Activated effector memory CD4-positive, alpha-beta T cell treated with Interleukin-2 at 50 U/mL for 16 hours (primary cell): ENCODE results near the gene PITPNC1.
"Not testable (repeated sequence)": the region's sequence is repeated elsewhere in the genome, so short reads cannot be mapped to it uniquely, and the experiment has no call there.

Experiments
- DNase-seq: peaks from one replicate; pipeline ENCODE4 v3.0.0-alpha.2; 2020

Gene PITPNC1

DNA sequence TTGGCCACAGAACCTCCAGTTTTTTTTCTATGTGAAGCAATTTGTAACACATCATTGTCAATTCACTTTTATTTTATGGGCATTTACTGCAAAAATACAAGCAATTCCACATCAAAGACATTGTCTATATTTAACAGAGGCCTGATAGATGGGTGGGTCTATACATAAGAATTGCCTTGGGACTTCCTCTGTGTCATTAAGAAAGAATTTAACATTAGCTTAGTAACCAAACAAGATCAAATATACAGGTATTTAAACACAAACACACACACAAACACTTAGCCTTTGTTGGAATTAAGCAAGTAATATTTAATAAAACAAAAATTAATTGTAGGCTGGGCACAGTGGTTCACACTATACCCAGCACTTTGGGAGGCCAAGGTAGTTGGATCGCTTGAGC lies 4.3 kb upstream of the PITPNC1 start:
- DNase-seq = no peak

DNA sequence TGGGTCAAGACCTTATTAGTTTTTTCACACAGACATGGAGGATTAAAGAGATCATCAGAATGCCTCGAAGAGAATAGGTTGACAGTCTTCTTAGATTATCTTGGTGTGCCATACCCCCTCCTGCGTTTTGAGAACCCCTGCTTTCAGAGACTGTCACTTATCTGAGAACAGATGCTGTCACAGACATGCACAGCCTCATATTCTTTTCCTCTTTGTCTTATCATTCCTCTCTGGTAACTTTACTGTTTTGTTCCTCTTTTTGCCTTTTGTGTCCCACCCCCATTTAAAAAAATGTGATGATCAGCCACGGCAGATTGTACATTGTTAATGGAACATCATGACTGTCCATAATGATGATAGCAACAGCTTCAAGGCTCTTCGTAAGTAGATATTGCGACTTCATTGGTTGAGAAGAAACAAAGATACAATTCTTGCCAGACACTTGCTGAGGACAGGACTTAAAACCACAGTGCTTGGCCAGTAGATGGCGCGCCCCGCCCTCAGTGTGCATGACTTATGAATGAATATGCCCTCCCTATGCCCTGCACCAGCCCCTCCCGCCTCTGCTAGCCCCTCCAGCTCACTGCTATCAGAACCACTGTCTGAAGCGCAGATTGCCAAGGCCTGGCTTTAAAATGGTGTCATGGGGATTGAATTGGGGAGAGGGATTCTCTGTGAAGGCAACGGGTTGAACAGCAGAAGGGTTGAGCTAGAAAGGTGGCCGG lies 2.6 kb upstream of the PITPNC1 start:
- peak; percentile 76 for DNase-seq

DNA sequence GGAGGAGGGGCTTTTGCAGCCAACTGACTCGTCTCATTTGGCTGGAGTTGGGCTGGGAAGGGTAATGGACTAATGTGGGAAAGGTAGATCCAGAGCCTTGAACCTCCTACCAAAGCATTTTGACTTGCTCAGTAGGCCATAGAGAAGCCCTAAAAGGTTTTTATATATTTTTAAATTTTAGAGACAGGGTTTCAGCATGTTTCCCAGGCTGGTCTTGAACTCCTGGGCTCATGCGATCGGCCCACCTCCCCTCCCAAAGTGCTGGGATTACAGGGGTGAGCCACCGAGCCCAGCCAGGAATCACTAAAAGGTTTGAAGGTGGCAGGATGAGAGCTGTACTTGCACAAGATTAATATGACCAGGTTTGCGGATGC lies 2.0 kb upstream of the PITPNC1 start:
- DNase-seq = no peak

DNA sequence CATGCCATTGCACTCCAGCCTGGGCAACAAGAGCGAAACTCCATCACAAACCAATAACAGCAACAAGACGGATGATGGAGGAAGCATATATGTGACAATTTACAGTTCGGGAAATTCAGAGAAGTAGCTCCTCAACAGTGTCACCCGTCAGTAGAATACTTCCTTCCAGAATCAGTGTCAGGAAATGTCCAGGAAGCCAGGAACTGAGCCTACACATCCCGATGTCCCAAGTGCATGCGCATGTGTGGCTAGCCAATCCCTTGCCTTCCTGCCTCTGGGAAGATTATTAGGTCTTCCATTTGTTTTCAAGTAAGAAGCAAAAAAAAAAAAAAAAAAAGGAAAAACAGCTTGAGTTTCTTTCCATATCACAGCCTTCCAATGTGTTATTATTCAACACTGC lies 1.4 kb upstream of the PITPNC1 start:
- no peak for DNase-seq

DNA sequence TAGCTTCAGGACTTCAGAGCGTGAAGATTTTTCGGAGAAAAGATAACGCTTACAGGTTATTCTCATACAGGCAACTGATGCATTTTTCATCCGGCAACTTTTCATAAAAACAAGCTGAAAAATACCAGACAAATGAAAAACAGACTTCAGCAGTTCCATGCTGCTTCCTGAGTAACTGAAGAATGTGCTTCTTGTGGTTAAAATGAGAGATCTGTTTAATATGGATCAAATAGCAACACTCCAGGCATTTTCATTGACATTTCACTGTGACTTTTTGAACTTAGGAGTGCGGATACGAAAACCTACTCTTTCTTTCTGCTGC lies 705 bp upstream of the PITPNC1 start:
- DNase-seq = no peak

DNA sequence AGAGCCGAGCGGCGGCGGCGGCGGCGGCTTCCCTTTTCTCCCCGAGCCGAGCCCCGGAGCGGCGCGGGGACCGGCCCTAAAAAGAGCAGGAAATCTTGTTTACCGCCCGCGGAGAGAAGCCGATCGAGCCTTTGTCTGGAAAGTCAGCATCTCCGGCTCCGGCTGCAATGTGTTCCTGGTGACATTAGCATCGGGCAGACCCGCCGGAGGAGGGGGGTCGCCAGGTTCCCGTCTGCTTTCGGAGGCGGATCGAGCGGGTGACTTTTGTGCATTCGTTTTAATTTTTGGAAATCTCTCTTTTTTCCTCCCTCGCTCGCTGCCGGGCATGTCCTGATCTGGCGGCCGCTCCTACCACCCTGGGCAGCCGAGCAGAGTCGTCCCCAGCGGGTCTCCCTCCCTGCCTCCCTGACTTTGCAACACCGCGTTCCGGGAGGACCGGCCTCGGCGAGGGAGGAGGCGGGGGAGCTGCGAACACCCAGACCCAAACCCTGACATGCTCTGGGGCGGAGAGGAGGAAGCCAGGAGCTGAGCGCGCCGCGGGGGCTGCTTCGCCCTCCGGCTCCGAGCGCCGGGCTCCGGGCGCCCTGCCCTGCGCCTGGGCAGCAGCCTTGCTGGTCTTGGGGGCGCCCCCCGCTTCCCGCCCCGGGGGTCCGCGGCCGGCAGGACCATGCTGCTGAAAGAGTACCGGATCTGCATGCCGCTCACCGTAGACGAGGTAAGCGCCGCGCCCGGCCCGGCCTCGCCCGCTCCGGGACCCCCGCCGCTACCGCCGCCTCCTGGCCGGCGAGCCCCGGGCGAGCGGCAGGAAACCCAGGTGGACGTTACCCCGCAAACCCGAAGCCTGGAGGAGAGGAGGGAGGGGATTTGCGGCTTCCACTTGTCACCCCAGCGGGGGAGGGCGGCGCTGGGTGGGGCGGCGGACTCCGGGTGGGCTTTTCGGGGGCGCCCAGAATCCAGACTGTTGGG lies 690 bp downstream of the PITPNC1 start:
- DNase-seq = peak; percentile 45

DNA sequence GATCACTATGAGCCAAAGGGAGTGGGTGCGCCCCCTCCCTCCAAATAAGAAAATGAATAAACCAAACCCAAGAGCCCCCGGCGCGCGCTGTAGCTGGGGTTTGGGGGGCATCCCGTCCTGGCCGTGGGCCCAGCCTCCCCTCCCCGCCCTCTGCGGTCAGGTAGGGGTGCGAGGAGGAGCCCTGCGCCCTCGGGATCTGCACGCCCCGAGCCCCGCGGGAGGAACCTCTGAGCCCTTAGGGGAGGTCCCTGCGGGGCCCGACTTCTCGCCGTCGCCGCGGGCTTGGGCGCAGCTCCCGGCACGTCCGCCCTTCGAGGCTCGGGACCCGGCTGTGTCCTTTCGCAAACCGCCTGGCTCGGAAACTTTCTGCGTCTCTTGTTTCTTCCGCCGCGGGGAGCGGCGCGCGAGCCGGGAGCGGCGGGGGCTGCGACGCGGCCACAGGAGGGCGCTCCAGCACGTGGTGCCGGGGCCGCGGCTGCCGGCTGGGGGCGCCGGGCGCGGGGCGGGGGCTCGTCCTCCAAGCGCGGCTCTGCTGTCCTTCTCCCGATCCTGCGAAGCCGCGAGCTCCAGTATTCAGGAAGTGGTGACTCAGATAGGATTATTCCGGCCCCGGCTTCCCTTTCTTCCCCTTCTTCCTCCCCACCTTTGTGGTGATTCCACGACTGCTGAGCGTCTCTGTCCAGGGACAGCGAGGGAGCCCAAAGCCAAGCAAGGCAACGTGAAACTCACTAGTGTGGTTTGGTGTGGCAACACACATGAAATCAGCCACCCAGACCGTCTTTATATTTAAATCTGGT lies 1.6 kb downstream of the PITPNC1 start:
- DNase-seq = peak; percentile 74

DNA sequence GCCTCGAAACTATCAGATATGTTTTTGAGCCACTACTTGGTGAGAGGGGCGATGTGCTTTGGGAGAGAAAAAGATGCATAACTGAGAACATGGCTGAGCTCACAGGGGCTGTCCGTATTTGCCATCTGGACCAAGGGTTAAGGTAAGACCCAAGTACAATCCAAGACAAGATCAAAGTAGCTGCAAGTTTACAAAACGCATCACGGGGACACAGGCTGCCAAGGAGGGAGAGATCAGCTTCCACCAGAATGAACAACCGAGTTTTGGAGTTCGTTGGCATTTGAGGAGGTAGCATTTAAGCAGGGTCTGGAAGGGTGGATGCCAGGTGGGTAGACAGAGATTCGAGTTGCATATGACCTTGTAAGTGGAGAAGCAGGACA lies 2.2 kb downstream of the PITPNC1 start:
- no peak for DNase-seq

DNA sequence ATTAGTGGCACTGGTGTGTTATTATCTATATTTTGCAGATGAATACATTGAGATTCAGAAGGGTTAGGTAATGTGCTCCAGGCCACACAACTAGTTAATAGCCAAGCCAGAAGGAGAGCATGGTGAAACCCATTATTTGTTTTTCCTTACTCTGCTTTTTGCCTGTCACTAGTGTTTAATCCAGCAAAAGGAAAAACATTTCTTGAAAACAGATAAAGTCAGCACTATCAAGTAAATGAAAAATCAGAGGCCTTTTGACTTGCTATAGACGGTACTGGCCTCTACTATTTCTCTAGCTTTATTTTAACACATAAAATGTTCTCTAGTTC lies 4.8 kb downstream of the PITPNC1 start:
- DNase-seq = no peak

DNA sequence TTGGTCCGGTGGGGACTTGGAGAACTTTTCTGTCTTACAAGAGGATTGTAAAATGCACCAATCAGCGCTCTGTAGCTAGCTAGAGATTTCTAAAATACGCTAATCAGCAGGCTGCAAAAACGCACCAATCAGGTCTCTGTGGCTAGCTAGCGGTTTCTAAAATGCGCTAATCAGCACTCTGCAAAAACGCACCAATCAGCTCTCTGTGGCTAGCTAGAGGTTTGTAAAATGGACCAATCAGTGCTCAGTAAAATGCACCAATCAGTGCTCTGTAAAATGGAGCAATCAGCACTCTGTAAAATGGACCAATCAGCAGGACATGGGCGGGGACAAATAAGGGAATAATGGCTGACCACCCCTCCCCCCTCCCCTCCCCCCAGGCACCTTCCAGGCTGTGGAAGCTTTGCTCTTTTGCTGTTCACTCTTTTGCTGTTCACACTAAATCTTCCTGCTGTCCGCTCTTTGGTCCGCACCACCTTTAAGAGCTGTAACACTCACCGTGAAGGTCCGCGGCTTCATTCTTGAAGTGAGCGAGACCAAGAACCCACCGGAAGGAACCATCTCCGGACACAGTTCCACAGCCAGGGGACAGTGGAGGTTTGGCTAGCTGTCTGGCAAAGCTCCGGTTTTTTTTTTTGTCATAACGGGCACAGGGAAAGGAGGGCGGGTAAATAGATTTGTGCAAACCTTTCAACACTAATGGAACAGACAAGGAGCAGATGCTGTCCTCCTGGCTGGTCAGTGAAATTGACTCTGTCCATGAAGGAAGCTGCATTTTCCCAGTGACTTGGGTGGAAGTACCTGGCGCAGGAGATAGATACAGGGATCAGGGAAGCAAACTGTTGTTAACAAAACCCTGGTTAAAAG lies 8.3 kb downstream of the PITPNC1 start:
- DNase-seq = no peak

DNA sequence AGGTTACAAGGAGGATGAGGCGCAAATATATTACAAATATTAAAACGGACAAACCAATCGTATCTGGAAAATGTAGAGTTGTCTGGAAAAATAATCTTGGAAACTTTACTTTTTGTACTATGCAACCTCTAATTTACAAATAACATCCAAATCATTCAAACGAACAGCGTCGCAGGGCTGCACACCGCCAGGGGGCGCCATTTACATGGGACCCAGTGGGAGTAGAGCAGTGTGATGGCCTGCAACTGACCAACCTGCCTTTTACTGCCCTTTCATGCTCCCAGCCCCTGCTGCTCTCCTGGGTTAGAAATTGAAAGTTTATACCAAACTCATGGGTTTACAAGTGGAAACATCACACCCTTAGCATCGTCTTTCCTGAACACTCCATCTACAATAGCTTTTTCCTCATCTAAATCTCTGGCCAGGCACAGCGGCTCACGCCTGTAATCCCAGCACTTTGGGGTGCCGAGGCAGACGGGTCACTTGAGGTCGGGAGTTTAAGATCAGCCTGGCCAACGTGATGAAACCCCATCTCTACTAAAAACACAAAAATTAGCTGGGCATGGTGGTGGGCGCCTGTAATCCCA lies 10.0 kb downstream of the PITPNC1 start:
- no peak for DNase-seq

DNA sequence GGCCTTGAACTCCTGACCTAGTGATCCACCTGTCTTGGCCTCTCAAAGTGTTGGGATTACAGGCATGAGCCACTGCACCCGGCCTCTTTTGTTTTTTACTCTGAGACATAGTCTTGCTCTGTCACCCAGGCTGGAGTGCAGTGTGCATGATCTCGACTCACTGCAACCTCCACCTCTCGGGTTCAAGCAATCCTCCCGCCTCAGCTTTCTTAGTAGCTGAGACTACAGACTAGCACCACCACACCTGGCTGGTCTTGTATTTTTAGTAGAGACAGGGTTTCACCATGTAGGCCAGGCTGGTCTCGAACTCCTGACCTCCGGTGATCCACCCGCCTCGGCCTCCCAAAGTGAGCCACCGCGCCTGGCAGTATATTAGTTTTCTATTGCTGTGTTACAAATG lies 11.5 kb downstream of the PITPNC1 start:
- DNase-seq = not testable (repeated sequence)

DNA sequence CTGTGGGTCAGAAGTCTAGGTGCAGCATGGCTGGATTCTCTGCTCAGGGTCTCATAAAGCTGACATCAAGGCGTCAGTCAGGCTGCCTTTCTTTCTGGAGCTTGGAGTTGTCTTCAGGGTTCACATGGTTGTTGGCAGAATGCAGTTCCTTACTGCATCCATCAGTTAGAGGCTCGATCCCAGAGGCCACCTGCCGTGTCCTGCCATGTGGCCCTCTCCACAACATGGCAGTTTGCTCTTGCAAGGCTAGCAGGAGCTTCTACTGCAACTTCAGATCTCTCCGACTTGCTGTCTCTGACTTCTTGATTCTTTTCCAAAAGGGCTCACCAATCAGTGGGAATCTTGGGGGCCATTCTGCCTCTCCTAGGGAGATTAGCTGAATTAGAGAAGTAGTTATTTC lies 11.9 kb downstream of the PITPNC1 start:
- DNase-seq = no peak

DNA sequence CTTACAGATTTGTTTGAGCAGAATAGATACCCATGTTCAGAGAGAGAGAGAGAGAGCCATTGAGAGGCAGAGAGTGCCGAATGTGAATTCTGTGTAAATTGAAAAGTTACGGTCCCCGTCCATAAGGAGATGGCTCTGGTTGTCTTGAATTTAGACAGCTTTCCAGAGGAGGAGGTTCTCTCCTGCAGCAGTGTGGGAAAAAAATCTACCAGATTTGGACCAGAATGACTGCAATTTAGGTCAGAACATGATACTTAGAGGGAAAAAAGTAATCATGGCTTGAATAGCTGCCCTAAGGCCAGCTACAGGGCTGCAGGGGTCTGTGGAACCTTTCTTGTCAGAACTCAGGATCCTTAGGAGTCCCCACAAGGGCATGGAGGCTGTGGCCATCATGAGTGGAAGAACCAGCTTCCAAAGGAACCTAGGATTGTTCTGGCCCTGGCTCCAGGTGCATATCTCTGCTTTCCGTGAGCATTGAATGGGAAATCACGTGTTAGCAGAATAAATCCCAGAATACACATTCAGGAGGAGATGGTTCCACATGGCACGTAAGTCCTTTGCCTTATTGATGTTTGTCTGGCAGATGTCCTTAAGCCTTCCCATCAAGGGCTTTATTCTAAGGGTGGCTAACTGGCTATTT lies 13.0 kb downstream of the PITPNC1 start:
- DNase-seq = no peak

DNA sequence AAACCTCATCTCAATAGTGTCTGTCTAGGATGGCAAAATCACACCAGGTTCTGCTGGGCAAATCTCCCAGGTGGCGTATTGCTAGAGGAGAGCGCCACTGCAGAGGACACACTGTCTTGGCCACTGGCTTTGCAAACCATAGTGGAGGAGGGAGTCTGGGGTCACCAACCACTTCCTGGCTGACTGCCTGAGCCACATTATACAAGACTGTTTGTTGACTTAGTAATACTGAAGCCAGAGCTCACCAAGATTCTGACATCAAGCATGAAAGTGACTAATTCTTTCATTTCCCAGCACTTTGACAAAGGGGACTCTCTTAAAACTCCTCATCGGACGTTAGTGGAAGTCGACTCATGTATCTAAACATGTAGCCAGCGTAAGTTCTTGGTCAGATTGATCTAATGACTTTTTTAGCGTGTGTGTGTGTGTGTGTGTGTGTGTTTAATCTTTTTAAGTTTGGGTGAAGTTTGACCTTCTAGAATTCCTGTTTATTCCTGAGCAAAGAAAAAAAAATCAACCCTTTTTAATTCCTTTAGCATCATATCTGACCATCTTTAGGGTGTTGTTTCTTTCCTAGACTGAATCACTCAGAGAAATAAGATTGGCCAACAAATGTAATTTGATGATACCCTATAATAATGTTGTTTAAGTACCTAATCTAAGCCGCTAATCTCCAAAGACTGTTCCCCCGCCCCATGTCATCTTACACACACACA lies 13.7 kb downstream of the PITPNC1 start:
- DNase-seq = peak; percentile 51

DNA sequence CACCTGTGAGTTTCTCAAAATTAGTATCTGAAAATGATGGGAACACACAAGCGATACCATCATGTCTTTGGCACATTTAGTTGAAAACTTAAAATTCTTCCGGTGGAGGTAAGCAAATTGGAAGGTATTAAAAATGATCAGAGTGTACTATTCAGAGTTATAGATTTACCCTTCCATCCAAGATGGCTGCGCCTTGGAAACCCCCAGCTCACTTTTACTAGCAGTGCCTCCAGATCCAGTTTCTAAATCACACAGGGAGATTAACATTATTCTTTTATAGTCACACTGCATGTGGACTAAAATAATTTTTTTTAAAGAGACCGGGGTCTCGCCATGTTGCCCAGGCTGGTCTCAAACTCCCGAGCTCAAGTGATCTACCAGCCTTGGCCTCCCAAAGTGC lies 15.0 kb downstream of the PITPNC1 start:
- DNase-seq = no peak

DNA sequence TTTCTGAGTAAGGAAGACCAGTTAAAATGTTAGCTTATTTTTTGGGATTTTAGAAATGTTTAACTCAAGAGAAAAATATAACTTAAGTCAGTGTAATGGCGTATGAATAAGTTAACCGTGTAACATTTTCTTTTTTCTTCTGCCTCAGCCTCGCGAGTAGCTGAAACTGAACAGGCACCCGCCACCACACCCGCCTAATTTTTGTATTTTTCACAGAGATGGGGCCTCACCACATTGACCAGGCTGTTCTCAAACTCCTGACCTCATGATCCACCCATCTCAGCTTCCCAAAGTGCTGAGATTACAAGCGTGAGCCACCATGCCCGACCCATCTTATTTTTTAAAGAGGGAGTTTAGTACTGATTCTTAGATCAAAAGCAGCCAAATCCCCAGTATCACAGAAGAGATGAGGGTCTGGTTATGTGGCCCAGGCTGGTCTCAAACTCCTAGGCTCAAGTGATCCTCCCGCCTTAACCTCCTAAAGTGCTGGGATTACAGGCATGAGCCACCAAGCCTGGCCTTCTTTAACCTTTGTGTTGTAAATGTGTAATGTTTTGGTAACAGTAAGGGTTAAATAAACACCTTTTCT lies 16.8 kb downstream of the PITPNC1 start:
- DNase-seq = no peak

DNA sequence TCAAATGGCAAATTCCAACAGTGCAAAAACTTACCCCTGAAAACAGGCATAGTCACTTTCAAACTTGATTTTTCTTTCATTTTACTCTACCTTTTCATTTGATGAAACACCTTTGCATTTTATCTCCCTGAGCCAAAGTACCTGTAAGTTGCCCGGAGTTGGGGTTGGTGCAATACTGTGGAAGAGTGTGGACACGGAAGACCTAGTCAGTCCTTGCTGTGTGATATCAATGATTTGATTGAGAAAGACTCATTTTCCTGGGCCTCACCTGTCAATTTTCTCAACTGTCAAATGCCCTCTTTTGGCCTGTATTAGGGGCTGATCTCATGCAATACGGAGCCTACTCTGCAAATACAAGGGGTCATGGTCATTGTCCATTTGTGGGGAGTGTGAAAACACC lies 22.6 kb downstream of the PITPNC1 start:
- no peak for DNase-seq

DNA sequence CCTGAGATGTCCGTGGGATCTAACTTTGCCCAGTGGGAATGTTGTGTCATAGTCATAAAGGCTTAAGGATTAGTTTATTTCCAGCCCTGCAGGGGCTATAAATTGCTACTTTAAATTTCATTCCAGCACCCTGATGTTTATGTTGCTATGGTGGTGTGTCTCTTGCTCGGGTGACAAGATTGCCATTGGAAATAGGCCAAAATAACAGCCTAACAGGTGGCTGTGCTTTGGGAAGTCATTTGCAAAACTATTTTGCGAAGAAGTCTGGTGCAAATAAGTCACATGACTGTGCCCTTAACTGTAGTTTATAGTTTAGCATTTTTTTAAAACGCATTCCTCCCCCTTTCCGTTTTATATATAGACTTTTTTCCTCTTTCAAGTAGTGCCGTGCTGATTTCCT lies 23.1 kb downstream of the PITPNC1 start:
- no peak for DNase-seq

DNA sequence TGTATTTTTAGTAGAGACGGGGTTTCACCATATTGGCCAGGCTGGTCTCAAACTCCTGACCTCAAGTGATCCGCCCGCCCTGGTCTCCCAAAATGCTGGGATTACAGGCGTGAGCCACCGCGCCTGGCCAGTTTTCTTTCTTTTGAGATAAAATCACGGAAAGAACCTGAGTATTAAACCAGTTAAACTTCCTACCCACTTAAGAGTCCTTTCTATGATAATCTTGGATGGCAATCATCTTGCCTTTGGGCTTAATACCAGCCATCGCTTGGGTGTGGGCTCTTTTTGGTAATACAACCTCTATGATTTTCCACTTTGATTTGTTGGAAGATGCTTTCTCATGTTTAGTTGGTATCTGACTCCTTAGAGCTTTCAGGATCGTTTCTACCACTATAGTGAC lies 24.0 kb downstream of the PITPNC1 start:
- no peak for DNase-seq
